ENCODE measurements around the gene SPEM2. TPM values are rescaled to one million over a fixed set of nuclear protein-coding genes. Genes with fewer than 3 reads are reported as not detected.

Gene SPEM2
- total RNA-seq, 1 experiment from 2014 or later: not detected

DNA sequence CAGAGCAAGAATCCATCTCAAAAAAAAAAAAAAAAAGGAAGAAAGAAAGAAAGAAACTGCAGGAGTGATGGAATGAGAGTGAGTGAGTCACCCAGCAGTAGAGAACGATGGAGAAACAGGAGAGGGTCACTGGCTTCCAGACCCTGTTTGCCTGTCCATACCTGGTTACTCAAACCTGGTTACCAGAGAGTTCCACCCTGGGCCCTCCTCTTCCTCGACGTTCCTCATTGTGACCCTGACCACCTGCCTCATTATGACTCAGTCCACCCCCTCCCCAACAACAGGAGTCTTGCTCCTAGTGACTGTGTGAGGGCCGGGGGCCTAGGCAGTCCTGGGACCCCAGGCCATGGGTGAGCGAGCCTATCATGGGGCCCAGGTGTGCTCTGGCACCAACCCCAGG is 3.1 kb downstream of the SPEM2 start, which contains the start of gene SPEM3:
Gene SPEM3 (plus strand): TSS at position 301 of the 400 bp plus-strand sequence. CDS start 46 bp downstream, at position 347.
- Histone ChIP-seq H3K23ac (ENCODE audit: insufficient read length, low read depth, low read length) (no peak within 1 kb of the TSS), H3K27me3 (ENCODE audit: insufficient read depth, low read length) (no peaks in the 10 kb centered on the region; the same call in 1 of the 2 replicates), H3K4me1 (ENCODE audit: insufficient read depth, low read length) (no peaks in the 10 kb centered on the region), H3K9ac (ENCODE audit: extremely low read depth, insufficient read length, low read length) (no peak within 1 kb of the TSS), H4K5ac (ENCODE audit: insufficient read length, low read depth, low read length) (no peak within 1 kb of the TSS), H3K14ac (ENCODE audit: insufficient read depth, low read length) (no peak within 1 kb of the TSS; the same call in 1 of the 2 replicates), H2BK5ac (ENCODE audit: insufficient read length, low read length) (no peak within 1 kb of the TSS), H4K91ac (ENCODE audit: insufficient read length, low read depth, low read length) (no peak within 1 kb of the TSS), H4K8ac (replicated peaks; ENCODE audit: insufficient read length, low read depth, low read length) (no peak within 1 kb of the TSS), H3K23me2 (ENCODE audit: insufficient read length, low read depth, low read length, poor library complexity, severe bottlenecking) (no peaks in the 10 kb centered on the region), H2BK20ac (ENCODE audit: low read depth, low read length, poor library complexity, severe bottlenecking) (no peak within 1 kb of the TSS), H2BK15ac (ENCODE audit: low read depth, low read length) (no peak within 1 kb of the TSS), H3K79me1 (ENCODE audit: insufficient read depth, low read depth, low read length, poor library complexity, severe bottlenecking) (no peaks in the 10 kb centered on the region), H3K18ac (ENCODE audit: insufficient read length, low read depth, low read length) (no peak within 1 kb of the TSS), H4K20me1 (ENCODE audit: control insufficient read depth, insufficient read depth, insufficient read length) (no peaks in the 10 kb centered on the region), H3K4ac (ENCODE audit: low read depth, low read length) (no peak within 1 kb of the TSS), H3K56ac (ENCODE audit: insufficient read length, low read depth, low read length) (no peak within 1 kb of the TSS), H3K27ac (ENCODE audit: insufficient read length, low read depth, low read length) (no peak within 1 kb of the TSS), H3K79me2 (ENCODE audit: insufficient read depth, low read length) (no peaks in the 10 kb centered on the region), H3K9me3 (ENCODE audit: control insufficient read depth, low read depth, low read length) (no peaks in the 10 kb centered on the region), H3T11ph (ENCODE audit: low read length) (no peak within 1 kb of the TSS), H2BK12ac (ENCODE audit: insufficient read length, low read depth, low read length) (no peak within 1 kb of the TSS), H2AK5ac (ENCODE audit: insufficient read length, low read length) (no peak within 1 kb of the TSS), H2BK120ac (ENCODE audit: low read depth, low read length, poor library complexity, severe bottlenecking) (no peak within 1 kb of the TSS), H3K4me2 (ENCODE audit: insufficient read depth, insufficient read length, low read length) (no peak within 1 kb of the TSS), H2AFZ (ENCODE audit: low read length) (no peak within 1 kb of the TSS)
- no peak within 1 kb of the TSS; a peak in 1 of 5 replicates for H3K4me3 Mint-ChIP-seq
- H3K27ac Mint-ChIP-seq: peak within 1 kb of the TSS in 1 of 3 experiments; percentile 95; a peak in 2 of 7 replicates
- TF ChIP-seq, protein P1, sequence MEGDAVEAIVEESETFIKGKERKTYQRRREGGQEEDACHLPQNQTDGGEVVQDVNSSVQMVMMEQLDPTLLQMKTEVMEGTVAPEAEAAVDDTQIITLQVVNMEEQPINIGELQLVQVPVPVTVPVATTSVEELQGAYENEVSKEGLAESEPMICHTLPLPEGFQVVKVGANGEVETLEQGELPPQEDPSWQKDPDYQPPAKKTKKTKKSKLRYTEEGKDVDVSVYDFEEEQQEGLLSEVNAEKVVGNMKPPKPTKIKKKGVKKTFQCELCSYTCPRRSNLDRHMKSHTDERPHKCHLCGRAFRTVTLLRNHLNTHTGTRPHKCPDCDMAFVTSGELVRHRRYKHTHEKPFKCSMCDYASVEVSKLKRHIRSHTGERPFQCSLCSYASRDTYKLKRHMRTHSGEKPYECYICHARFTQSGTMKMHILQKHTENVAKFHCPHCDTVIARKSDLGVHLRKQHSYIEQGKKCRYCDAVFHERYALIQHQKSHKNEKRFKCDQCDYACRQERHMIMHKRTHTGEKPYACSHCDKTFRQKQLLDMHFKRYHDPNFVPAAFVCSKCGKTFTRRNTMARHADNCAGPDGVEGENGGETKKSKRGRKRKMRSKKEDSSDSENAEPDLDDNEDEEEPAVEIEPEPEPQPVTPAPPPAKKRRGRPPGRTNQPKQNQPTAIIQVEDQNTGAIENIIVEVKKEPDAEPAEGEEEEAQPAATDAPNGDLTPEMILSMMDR (conservative IDR thresholded peaks at IDR 0.05): no peak
- WGBS (ENCODE audit: extremely low coverage, insufficient read length, low lambda C conversion rate): no CpG with 5 or more reads among the region's 5 CpGs
- no peaks in the 10 kb centered on the region for H3K4me1 Mint-ChIP-seq
- no peaks in the 10 kb centered on the region for H3K36me3 Mint-ChIP-seq (ENCODE audit: insufficient read depth in 1 of 3, low read depth in 3 of 3)
- peaks cover 17% of the 10 kb centered on the region for H3K27me3 Mint-ChIP-seq (ENCODE audit: low read depth)
- H3K9me3 Mint-ChIP-seq: no peaks in the 10 kb centered on the region; a peak in 1 of 5 replicates
- DNase-seq: no peak
